Posterior vena cava (tissue), 2 donors: ENCODE measurements around the gene OR1I1. TPM values are rescaled to one million over a fixed set of nuclear protein-coding genes. Genes with fewer than 3 reads are reported as not detected.
"Not testable (repeated sequence)": the region's sequence is repeated elsewhere in the genome, so short reads cannot be mapped to it uniquely, and the experiment has no call there.

ENCODE experiments used
- DNase-seq: peaks from one replicate; pipeline ENCODE4 v3.0.0-alpha.2; 2020; ENCODE audit warnings: low spot score
- intact Hi-C, 2 donors: fragments of 100-400 bp; cut with DNase I; formaldehyde crosslinking; loops; one replicate each; pipeline versions ENCODE4 v1.14.1 to v1.14.2; 2022 to 2023
- total RNA-seq, 2 donors: library from RNA; stranded (reverse); fragmentation: NEBNext Ultra II Directional; extraction: Animal tissue kit (Norgen Biotek cat#: 25700); gene quantifications; one replicate each; pipeline ENCODE4 v1.2.1, GENCODE V29; 2021
- donor health status: DM: yes; HTN: yes; CAD: no.
- donor health status: DM: yes; HTN: yes; CAD: no.

OR1I1 gene
- total RNA-seq, 2 donors from 2014 or later = not detected

DNA sequence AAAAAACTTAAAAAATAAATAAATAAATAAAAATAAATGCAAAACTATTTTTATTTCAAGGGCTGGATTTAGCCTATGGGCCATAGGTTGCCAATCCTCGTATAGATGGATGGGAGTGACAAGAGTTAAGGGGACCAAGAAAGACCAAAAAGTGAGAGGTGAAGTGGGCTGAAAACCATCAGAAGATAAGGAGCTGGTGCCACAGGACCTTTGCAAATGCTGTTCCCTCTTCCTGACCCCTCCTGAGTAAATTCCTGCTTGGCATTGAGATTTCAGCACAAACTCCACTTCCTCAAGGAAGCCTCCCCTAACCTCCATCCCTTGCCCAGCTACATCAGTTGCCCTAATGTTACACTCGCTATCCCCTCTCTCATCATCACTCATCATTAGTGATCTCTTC lies 11.0 kb downstream of the OR1I1 start:
- no peak for DNase-seq
- intact Hi-C loops = loop anchor here (5.0 to 10.0 kb wide), 2 partner anchors 62 to 464 kb away; no protein-coding TSS in a partner anchor

DNA sequence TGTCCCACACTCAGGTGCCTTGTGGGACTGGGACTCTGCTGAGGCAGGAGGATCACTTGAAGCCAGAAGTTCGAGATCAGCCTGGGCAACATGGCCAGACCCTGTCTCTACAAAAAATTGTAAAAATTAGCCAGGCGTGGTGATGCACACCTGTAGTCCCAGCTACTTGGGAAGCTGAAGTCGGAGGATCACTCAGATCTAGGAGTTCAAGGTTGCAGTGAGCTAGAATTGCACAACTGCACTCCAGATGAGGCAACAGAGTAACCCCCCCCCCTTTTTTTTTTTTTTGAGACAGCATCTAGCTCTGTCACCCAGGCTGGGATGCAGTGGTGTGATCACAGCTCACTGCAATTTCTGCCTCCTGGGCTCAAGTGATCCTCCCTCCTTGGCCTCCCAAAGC lies 14.2 kb downstream of the OR1I1 start:
- intact Hi-C loops = loop anchor here in 1 of 2 donors (10.0 kb wide), 1 partner anchor 59 kb away; no protein-coding TSS in a partner anchor
- DNase-seq = no peak

DNA sequence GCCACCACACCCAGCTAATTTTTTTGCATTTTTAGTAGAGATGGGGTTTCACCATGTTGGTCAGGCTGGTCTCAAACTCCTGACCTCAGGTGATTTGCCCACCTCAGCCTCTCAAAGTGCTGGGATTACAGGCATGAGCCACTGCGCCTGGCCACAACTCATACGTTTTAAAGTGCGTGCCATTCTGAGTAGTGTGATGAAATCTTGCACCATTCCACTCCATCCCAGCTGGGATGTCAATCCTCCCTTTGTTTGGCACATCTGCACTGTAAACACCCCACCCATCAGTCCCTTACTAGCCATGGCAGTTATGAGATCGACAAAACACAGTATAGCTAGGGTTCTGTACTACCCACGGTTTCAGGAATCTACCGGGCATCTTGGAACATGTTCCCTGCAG lies 16.0 kb downstream of the OR1I1 start:
- intact Hi-C loops = loop anchor here in 1 of 2 donors (10.0 kb wide), 1 partner anchor 57 kb away; no protein-coding TSS in a partner anchor
- DNase-seq = not testable (repeated sequence)

DNA sequence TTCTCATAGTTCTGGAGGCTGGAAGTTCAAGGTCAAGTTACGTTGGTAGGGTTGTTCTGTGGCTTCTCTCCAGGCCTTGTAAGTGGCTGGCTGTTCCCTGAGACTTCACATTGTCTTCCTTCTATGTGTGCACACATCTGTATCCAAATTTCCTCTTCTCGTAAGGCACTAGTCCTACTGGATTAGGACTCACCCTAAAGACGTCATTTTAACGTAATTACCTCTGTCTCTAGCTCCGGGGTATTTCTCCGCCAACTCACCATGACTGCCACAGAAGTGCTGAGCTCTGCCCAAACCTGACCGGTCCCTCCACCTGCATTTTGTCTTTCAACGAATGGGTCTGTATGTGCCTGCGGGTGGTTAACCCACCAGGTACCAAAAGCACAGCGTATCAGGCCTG lies 16.4 kb downstream of the OR1I1 start:
- intact Hi-C loops = loop anchor here in 1 of 2 donors (10.0 kb wide), 1 partner anchor 56 kb away; no protein-coding TSS in a partner anchor
- DNase-seq = no peak

DNA sequence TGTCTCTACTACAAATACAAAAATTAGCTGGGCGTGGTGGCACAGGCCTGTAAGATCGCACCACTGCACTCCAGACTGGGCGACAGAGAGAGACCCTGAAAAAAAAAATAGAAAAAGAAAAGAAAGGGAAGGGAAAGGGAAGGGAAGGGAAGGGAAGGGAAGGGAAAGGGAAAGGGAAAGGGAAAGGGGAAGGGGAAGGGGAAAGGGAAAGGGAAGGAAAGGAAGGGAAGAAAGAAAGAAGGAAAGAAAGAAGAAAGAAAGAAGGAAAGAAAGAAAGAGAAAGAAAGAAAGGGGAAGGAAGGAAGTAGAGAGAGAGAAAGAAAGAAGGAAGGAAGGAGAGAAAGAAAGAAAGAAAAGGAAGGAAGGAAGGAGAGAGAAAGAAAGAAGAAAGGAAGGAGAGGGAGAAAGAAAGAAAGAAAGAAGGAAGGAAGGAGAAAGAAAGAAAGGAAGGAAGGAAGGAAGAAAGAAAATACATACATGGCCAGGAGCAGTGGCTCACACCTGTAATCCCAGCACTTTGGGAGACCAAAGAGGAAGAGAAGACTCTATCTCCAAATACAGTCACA lies 17.1 kb downstream of the OR1I1 start:
- intact Hi-C loops = loop anchor here in 1 of 2 donors (10.0 kb wide), 1 partner anchor 56 kb away; no protein-coding TSS in a partner anchor
- DNase-seq = no peak

DNA sequence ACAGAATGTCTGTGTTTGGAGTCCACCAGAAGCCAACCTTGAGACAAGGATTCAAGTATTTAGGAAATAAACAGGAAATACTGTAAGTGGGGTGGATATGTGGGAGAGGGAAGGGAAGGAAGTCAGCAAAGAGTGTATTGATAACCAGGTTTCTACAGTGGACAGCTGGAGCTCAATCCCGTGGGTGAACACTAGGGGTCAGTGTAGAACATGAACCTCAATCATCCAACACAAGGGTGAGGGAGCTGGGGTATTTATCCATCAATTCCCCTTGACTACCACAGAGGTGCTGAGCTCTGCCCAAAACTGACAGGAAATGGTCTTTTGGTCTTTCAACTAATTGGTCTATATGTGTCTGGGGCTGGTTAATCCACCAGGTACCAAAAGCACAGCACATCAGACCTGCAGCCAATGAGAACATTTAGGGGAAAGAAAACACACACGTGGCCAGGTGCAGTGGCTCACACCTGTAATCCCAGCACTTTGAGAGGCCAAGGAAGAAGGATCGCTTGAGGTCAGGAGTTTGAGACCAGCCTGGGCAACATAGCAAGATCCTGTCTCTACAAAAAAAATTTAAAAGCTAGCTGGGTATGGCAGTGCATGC lies 19.6 kb downstream of the OR1I1 start:
- DNase-seq = no peak
- intact Hi-C loops = loop anchor here in 1 of 2 donors (5.0 kb wide), 1 partner anchor 361 kb away; the partner anchor contains the start of gene RASAL3

DNA sequence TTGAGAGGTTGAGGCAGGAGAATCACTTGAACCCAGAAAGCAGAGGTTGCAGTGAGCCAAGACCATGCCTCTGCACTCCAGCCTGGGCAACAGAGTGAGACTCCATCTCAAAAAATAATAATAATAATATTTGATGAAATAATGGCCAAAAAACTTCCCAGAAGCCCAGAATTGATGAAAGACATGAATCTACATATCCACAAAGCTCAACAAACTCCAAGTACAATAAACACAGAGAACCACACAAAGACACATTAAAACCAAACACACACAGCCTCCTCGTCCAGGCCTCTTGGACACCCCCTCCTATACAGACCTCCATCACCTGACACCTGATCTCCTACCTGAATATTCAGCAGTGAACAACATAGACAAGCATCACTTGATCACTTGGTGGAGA lies 22.0 kb downstream of the OR1I1 start:
- DNase-seq = no peak
- intact Hi-C loops = loop anchor here in 1 of 2 donors (5.0 kb wide), 1 partner anchor 358 kb away; the partner anchor contains the start of gene RASAL3

DNA sequence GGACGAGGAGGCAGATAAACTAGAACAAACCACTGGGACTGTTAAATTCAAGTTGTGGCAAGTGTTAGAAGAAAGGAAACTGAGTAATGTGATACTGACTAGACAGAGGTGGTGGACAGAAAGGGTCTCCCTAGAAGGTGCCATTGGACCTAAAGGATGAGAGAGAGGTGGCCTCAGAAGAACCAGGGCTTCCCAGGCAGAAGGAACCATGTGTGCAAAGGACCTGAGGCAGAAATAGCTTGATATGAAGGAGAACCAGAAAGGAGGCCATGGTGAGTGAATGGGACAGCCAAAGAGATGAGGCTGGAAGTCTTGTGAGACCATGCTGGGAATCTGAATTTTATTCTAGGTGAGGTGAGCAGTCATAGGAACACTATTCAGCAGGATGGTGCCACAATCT lies 22.4 kb downstream of the OR1I1 start:
- intact Hi-C loops = loop anchor here in 1 of 2 donors (5.0 kb wide), 1 partner anchor 358 kb away; the partner anchor contains the start of gene RASAL3
- DNase-seq = no peak

DNA sequence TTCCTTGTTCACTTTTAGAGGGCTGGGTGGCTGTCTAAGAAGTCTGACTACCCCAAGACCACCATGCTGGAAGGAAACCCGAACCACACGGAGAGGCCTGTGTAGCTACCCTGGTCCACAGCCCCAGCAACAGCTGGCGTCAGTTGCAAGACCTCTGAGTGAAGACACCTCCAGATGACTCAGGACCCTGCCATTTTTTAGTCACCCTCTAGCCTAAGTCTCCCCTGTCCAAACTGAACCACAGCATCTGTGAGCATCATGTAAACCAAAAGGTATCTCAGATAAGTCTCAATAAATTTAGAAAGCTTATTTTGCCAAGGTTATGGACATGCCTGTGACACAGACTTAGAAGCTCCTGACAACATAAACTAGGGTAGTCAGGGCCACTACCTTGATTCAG lies 23.0 kb downstream of the OR1I1 start:
- intact Hi-C loops = no loop called here
- DNase-seq = no peak

DNA sequence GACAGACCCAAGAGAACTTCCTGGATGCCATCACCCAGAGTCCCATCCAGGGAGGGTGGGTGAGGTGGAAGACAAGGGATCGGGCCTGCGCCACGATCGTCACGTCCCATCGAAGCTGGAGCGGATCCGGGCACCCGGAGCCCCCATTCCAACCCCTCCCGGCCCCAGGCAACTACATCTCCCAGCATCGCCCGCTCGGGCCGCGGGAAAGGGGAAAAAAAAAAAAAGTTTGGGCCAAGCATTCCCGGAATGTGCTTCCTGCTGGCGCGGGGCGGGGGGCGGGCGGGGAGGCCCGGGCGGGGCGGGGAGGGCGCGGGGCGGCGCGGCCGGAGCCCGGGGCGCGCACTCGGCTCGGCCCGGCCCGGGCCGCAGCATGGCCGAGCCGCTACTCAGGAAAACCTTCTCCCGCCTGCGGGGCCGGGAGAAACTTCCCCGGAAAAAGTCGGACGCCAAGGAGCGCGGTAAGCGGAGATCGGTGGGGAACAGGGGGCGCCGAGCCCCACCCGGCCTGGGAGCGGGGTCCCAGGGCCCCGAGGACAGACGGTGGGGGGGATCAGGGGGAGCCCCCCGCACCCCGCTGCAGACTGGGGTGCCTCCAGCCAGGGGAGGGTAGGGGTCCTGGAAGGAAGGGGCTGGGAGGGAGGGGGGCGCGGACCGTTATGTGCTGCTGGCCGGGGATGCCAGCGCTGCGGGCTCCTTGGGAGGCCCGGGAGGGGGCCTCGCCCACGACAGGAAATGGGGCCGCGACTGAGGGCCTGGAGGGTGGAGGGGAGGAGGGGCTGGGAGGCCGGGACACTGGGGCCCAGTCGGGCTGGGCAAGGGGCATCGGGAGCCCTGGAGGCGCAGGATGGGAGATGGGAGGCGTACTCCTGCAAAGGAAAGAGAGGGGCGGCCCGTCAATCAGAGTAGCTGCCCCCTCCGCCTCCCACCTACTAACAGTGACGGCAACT lies 25.3 kb downstream of the OR1I1 start, which contains the start of gene SYDE1:
Gene SYDE1, plus strand, starts transcription at position 341 of the 950 bp plus-strand sequence. Its CDS starts 33 bp downstream, at position 374.
- intact Hi-C loops = no loop called here

DNA sequence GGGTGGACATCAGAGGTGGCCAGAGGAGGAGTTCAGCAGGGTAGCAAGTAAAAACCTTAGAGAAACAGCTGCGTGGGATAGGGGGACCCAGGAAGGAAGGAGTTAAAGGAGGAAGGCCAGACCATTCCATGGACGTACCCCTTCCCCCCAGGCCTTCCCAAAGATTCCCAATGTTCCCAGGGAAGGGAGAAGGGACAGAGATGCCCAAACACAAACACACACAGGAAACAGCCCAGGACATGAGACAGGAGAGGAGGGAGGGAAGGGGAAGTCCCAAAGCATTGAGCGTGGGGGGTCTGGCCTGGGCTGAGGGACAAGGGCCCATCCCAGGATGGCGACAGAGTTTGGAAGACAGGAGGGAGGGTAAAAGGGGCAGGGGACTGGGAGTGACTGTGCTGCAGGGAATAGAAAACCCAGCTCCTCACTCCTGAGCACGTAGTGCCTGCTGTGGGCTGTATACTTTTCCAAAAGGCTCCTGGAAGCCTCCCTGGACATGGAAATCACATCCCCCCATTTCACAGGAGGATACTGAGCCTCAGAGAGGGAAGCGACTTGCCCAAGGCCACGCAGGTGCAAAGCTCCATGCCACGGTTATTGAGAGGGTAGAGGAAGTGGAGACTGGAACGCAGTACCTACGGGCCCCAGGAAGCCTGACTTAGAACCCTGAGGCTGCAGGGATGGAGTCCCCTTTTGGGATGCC lies 26.3 kb downstream of the OR1I1 start:
- DNase-seq = no peak
- intact Hi-C loops = no loop called here

More for the DNA sequence above, 25.3 kb downstream of the OR1I1 start, which contains the start of gene SYDE1:
- DNase-seq = no peak

DNA sequence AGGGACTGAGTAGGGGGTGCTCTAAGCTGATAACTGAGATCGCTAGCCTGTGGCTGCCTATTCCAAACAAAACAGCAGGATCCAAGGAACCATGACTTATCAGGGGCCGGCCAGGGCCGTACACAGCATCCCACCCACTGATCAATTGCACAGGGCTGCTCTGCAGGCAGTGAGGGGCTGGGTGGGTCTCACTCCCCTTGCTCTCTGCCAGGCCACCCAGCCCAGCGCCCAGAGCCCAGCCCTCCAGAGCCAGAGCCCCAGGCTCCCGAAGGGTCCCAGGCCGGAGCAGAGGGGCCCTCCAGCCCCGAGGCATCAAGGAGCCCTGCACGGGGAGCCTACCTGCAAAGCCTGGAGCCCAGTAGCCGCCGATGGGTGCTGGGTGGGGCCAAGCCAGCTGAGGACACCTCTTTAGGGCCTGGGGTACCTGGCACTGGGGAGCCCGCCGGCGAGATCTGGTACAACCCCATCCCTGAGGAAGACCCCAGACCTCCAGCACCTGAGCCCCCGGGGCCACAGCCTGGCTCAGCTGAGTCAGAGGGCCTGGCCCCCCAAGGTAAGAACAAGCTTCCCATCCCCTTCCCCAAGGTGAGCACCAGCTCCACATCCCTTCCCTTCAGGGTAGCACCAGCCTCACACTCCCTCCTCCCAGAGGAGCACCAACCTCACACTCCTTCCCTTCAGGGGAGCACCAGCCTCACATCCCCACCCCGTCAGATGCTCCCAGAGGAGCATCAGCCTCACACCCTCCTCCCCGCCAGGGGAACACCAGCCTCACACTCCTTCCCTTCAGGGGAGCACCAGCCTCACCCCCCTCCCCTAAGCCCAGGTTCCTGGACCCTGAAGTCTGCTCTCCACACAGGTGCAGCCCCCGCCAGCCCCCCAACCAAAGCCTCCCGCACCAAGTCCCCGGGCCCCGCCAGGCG lies 27.1 kb downstream of the OR1I1 start:
- intact Hi-C loops = no loop called here
- DNase-seq = no peak

DNA sequence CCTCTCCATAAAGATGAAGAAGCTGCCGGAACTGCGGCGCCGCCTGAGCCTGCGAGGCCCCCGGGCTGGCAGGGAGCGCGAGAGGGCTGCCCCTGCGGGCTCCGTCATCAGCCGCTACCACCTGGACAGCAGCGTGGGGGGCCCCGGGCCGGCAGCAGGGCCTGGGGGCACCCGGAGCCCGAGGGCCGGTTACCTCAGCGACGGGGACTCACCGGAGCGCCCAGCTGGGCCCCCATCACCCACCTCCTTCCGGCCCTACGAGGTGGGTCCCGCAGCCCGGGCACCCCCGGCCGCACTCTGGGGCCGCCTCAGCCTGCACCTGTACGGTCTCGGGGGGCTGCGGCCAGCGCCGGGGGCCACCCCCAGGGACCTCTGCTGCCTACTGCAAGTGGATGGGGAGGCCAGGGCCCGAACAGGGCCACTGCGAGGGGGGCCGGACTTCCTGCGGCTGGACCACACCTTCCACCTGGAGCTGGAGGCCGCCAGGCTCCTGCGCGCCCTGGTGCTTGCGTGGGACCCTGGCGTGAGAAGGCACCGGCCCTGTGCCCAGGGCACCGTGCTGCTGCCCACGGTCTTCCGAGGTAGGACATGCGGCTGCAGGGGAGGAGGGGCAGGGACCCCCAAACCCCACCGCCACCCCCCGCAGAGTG lies 27.9 kb downstream of the OR1I1 start:
- intact Hi-C loops = loop anchor here in 1 of 2 donors (10.0 kb wide), 1 partner anchor 145 kb away; no protein-coding TSS in a partner anchor
- DNase-seq = no peak

DNA sequence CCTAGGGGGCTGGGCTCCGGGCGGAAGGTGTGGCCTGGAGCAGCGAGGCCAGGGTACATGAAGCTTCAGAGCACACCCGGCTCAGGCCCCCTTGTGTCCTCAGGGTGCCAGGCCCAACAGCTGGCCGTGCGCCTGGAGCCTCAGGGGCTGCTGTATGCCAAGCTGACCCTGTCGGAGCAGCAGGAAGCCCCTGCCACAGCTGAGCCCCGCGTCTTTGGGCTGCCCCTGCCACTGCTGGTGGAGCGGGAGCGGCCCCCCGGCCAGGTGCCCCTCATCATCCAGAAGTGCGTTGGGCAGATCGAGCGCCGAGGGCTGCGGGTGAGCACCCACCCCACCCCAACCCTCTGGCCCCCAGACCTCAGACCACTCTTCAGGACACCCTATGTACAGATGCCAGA lies 28.4 kb downstream of the OR1I1 start:
- no peak for DNase-seq
- intact Hi-C loops = loop anchor here in 1 of 2 donors (10.0 kb wide), 1 partner anchor 144 kb away; no protein-coding TSS in a partner anchor

DNA sequence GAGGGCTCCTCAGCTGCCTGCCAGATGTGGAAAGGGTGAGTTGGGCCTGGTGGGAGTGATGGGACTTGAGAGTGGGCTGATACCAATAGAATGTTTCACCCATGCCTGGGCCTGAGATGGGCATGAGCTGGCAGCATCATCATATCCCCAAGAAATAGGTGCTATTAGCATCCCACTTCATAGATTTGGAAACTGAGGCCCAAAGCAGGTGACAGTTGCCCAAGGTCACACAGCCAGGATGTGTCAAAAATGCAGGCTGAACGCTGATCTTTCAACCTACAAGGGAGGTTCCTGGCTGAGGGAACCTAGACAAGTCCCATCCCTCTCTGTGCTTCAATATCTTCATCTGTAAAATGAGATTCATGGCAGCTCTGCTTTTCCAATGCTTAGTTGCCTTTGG lies 29.7 kb downstream of the OR1I1 start:
- intact Hi-C loops = loop anchor here in 1 of 2 donors (10.0 kb wide), 1 partner anchor 143 kb away; no protein-coding TSS in a partner anchor
- no peak for DNase-seq

DNA sequence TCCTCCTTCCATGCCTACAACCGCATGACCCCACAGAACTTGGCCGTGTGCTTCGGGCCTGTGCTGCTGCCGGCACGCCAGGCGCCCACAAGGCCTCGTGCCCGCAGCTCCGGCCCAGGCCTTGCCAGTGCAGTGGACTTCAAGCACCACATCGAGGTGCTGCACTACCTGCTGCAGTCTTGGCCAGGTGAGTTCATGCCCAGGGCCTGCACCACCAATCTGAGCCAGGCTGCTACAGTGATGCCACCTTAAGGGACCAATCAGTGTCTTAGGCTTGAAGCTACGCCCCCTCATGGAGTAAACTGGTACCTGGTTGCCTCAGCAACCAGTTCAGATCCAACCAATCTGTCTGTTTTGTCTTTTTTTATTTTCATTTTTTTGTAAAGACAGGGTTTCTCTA lies 30.4 kb downstream of the OR1I1 start:
- DNase-seq = peak; percentile 67
- intact Hi-C loops = loop anchor here in 1 of 2 donors (10.0 kb wide), 1 partner anchor 142 kb away; no protein-coding TSS in a partner anchor
